HAP-1 (cell line): Measurements from ENCODE around the gene RAB17.
"Not testable (repeated sequence)": the region's sequence is repeated elsewhere in the genome, so short reads cannot be mapped to it uniquely, and the experiment has no call there.

Experiments
- DNase-seq, 2 experiments: peaks; one replicate each; pipeline ENCODE4 v3.0.0-alpha.2; 2016 to 2020; ENCODE audit warnings: low spot score in 2 of 2
- H3K27me3 ChIP-seq: fragments of 250-450 bp; sonication (Bioruptor Pico); 2 replicates; pipeline ENCODE4 v1.5.1; 2020; ENCODE audit warnings: low read depth, mild to moderate bottlenecking, moderate library complexity
- H3K36me3 ChIP-seq: fragments of 250-450 bp; sonication (Bioruptor Pico); replicated peaks from 2 replicates; pipeline ENCODE4 v1.5.1; 2020; ENCODE audit warnings: mild to moderate bottlenecking
- H3K4me1 ChIP-seq: fragments of 250-450 bp; sonication (Bioruptor Pico); 2 replicates; pipeline ENCODE4 v1.5.1; 2020; ENCODE audit warnings: mild to moderate bottlenecking
- H3K4me3 ChIP-seq: fragments of 250-450 bp; sonication (Bioruptor Pico); 2 replicates; pipeline ENCODE4 v1.5.1; 2020; ENCODE audit warnings: mild to moderate bottlenecking, moderate library complexity
- H3K9me3 ChIP-seq: fragments of 250-450 bp; sonication (Bioruptor Pico); 2 replicates; pipeline ENCODE4 v1.5.1; 2020; ENCODE audit warnings: mild to moderate bottlenecking, moderate library complexity
- in situ Hi-C: fragments of 300-500 bp; cut with MboI; formaldehyde crosslinking; loops from 3 replicates; pipeline ENCODE4 v1.14.3; 2020; ENCODE audit warnings: low sequenced_read_pairs, inconsistent platforms, mixed read lengths

The RAB17 gene

DNA sequence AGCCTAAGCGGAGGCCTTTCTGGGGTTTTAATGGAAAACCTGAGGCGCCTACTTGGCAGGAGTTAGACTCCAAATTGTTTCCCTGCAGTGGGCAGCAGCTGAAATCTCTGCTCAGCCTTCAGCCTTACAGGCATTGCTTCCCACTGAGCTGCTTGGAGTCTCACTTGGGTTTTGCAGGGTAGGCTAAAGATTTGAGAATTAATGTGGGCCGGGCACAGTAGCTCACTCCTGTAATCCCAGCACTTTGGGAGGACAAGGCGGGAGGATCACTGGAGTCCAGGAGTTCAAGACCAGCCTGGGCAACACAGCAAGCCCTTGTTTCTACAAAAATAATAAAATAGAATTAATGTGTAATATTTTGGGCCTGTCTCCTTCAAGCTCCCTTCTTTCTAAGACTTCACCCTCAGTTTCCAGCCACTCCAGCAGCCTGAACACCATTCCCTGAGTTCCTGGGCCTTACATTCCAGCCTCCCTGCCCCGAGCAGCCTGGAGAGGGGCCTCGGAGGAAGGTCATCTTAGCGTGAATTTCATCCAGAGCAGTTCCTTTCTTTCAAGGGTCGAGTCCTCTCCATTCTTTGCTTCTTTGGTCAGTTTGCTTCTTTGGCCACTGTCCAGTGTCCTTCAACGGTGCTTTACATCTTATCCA, 9.1 kb upstream of the RAB17 start:
- in situ Hi-C loops: no loop called here
- no peaks in the 10 kb centered on the region for H3K36me3 ChIP-seq
- no peaks in the 10 kb centered on the region for H3K27me3 ChIP-seq
- H3K9me3 ChIP-seq: no peaks in the 10 kb centered on the region
- no peak overlapping the region for H3K4me3 ChIP-seq
- H3K4me1 ChIP-seq: no peaks in the 10 kb centered on the region
- DNase-seq: no peak

- DNase-seq: no peak
- in situ Hi-C loops: no loop called here
- H3K27me3 ChIP-seq: no peaks in the 10 kb centered on the region
- H3K4me3 ChIP-seq: no peak overlapping the region
- no peaks in the 10 kb centered on the region for H3K4me1 ChIP-seq
- H3K36me3 ChIP-seq: no peaks in the 10 kb centered on the region
- no peaks in the 10 kb centered on the region for H3K9me3 ChIP-seq
These were observed 8.1 kb upstream of the RAB17 start for GRCh38 chr2:237598468-237599208.

GRCh38 chr2:237597196-237598145, 6.9 kb upstream of the RAB17 start:
- Histone ChIP-seq H3K4me1 (no peaks in the 10 kb centered on the region), H3K9me3 (no peaks in the 10 kb centered on the region), H3K36me3 (no peaks in the 10 kb centered on the region), H3K4me3 (no peak overlapping the region), H3K27me3 (no peaks in the 10 kb centered on the region)
- in situ Hi-C loops: no loop called here
- DNase-seq: no peak

GRCh38 chr2:237596520-237597195, 6.1 kb upstream of the RAB17 start:
- in situ Hi-C loops: no loop called here
- Histone ChIP-seq H3K27me3 (no peaks in the 10 kb centered on the region), H3K36me3 (no peaks in the 10 kb centered on the region), H3K9me3 (no peaks in the 10 kb centered on the region), H3K4me3 (no peak overlapping the region), H3K4me1 (no peaks in the 10 kb centered on the region)
- DNase-seq: no peak

GRCh38 chr2:237595829-237596519, 5.4 kb upstream of the RAB17 start:
- H3K9me3 ChIP-seq, H3K4me3 ChIP-seq, H3K27me3 ChIP-seq, H3K4me1 ChIP-seq, in situ Hi-C loops, H3K36me3 ChIP-seq, DNase-seq: not testable (repeated sequence)

DNA sequence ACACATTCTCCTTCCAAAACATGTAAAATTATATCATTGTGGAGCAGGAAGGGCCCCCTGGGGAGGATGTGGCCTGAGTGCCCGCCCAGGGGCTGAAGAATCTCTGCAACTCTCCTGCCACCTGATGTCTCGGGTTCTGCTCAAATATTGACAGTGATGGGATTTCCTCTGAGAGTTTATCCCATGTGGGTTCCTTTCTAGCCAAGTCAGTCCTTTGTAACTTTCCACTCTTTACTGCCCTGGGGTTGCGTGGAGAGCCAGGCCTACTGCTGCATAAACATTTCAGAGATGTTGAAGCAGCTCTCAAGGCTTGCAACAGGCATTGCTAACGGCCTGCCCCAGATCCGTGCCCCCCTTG, 4.0 kb upstream of the RAB17 start:
- H3K27me3 ChIP-seq: no peaks in the 10 kb centered on the region
- in situ Hi-C loops: no loop called here
- no peak for DNase-seq
- H3K9me3 ChIP-seq: no peaks in the 10 kb centered on the region
- H3K36me3 ChIP-seq: no peaks in the 10 kb centered on the region
- no peak overlapping the region for H3K4me3 ChIP-seq
- H3K4me1 ChIP-seq: no peaks in the 10 kb centered on the region

- H3K4me1 ChIP-seq: no peaks in the 10 kb centered on the region
- no peak for DNase-seq
- H3K36me3 ChIP-seq: no peaks in the 10 kb centered on the region
- H3K9me3 ChIP-seq: no peaks in the 10 kb centered on the region
- no peak overlapping the region for H3K4me3 ChIP-seq
- H3K27me3 ChIP-seq: no peaks in the 10 kb centered on the region; the same call in 1 of the 2 replicates
- in situ Hi-C loops: no loop called here
These were observed 3.2 kb upstream of the RAB17 start for GRCh38 chr2:237593596-237594320.

DNA sequence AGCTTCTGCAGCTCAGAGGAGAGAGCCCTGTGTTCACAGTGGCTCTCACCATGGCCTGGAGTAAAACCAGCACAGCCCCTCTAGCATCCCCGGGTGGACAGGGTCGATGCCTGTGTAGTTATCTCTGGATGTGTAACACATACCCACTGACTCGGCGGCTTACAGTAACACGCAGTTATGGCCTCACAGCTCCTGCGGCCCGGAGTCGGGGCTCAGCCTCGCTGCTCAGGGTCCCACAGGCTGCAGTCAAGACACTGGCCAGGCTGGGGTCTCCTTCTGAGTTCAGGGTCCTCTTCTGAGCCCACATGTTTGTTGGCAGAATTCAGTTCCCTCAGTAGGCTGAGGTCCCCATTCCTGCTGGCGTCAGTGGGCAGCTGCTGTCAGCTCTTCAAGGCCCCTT, 2.5 kb upstream of the RAB17 start:
- Histone ChIP-seq H3K27me3 (no peaks in the 10 kb centered on the region; the same call in 1 of the 2 replicates), H3K4me1 (no peaks in the 10 kb centered on the region), H3K36me3 (no peaks in the 10 kb centered on the region), H3K9me3 (no peaks in the 10 kb centered on the region), H3K4me3 (no peak overlapping the region)
- DNase-seq: no peak
- in situ Hi-C loops: no loop called here

DNA sequence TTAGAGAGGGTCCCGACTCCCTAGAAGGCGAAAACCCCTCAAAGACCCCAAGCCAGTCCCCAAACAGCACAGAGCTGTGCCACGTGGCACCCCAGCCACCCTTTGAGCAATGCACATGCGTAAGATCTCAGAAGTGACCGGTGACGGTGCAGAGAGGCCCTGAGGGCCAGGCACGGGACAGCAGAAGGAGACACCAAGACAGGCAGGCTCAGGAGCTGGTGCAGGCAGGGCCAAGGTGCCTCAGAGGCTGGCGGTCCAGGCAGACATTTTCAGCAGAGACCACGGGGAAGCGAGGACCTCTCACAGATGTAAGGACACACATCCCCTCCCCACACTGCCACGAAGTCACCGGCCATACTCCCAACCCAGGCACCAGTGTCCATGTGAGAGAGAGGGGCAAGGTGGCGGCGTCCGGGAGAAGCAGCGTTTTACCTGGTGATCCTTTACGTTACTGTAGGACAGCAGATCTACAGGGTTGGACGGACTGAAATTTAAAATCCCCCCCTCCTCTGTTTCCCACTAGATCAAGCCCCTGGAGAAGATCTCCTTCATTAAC, 2.0 kb upstream of the RAB17 start:
- no peaks in the 10 kb centered on the region for H3K9me3 ChIP-seq
- in situ Hi-C loops: no loop called here
- H3K4me1 ChIP-seq: no peaks in the 10 kb centered on the region
- H3K36me3 ChIP-seq: no peaks in the 10 kb centered on the region
- no peak for DNase-seq
- H3K27me3 ChIP-seq: no peaks in the 10 kb centered on the region; the same call in 1 of the 2 replicates
- no peak overlapping the region for H3K4me3 ChIP-seq

- in situ Hi-C loops: no loop called here
- Histone ChIP-seq H3K9me3 (no peaks in the 10 kb centered on the region), H3K27me3 (no peaks in the 10 kb centered on the region; the same call in 1 of the 2 replicates), H3K4me1 (no peaks in the 10 kb centered on the region), H3K36me3 (no peaks in the 10 kb centered on the region), H3K4me3 (no peak overlapping the region)
- DNase-seq: no peak
These were observed 777 bp upstream of the RAB17 start for GRCh38 chr2:237591141-237591881.

DNA sequence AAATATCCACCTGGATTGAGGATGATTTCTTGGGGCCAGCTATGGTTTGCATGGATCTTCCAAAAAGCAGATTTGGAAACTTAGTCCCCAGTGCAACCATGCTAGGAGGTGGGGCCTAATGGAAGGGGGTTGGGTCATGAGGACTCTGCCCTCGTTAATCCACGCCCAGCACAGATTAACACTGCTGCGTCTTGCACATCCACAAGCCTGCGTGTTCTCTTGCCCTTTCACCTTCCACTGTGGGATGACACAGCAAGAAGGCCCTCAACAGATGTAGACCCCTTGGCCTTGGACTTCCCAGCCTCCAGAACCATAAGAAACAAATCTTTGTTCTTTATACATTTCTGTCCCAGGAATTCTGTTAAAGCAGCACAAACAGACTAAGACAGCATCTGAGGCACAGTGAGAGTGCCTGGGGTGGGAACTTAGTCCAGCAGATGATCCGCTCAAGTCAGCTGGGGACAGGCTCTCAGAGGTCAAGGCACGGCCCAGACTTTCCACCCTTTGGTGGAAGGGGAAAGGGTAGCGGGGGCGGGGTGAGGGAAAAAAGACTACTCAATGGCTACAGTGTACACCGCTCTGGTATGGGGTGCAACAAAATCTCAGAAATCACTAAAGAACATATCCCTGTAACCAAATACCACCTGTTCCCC, 2.4 kb downstream of the RAB17 start:
- Histone ChIP-seq H3K36me3 (no peaks in the 10 kb centered on the region), H3K27me3 (no peaks in the 10 kb centered on the region; the same call in 1 of the 2 replicates), H3K9me3 (no peaks in the 10 kb centered on the region), H3K4me1 (no peaks in the 10 kb centered on the region), H3K4me3 (no peak overlapping the region)
- in situ Hi-C loops: no loop called here
- DNase-seq: no peak
